OCI-M1 (cell line): ENCODE measurements around the gene SIGLEC14.

Source experiments
- DNase-seq: peaks from one replicate; lab custom pipeline; 2025; lab: John Stamatoyannopoulos, UW

SIGLEC14 gene

GRCh38 chr19:51646730-51647129 lies at the start of gene SIGLEC14:
Gene SIGLEC14 (minus strand): TSS chr19:51646825. CDS start chr19:51646759, 66 bp downstream.
- DNase-seq = peak; percentile 22

GRCh38 chr19:51695702-51696315 lies 49.2 kb upstream of the SIGLEC14 start:
- DNase-seq = no peak

- DNase-seq = no peak
Observed at GRCh38 chr19:51695088-51695487, 48.5 kb upstream of the SIGLEC14 start.

GRCh38 chr19:51694318-51695085 lies 47.9 kb upstream of the SIGLEC14 start:
- DNase-seq = no peak

- no peak for DNase-seq
Observed at GRCh38 chr19:51693819-51694218, 47.2 kb upstream of the SIGLEC14 start.

GRCh38 chr19:51693260-51693659 lies 46.6 kb upstream of the SIGLEC14 start, which contains the start of gene SPACA6:
Gene SPACA6 (plus strand): TSS chr19:51693330. CDS start chr19:51693527, 197 bp downstream.
- DNase-seq = no peak

GRCh38 chr19:51692468-51692867 lies 45.8 kb upstream of the SIGLEC14 start:
- DNase-seq = no peak

GRCh38 chr19:51691584-51692428 lies 45.2 kb upstream of the SIGLEC14 start:
- no peak for DNase-seq

- peak; percentile 91 for DNase-seq
Observed at GRCh38 chr19:51691074-51691583, 44.5 kb upstream of the SIGLEC14 start.

GRCh38 chr19:51690454-51691073 lies 43.9 kb upstream of the SIGLEC14 start:
- DNase-seq = peak; percentile 93

GRCh38 chr19:51689751-51690453 lies 43.3 kb upstream of the SIGLEC14 start:
- DNase-seq = peak; percentile 62

GRCh38 chr19:51688671-51689571 lies 42.3 kb upstream of the SIGLEC14 start:
- DNase-seq = peak; percentile 82

- DNase-seq = no peak
Observed at GRCh38 chr19:51687791-51688670, 41.4 kb upstream of the SIGLEC14 start.

GRCh38 chr19:51686171-51686570 lies 39.5 kb upstream of the SIGLEC14 start:
- DNase-seq = no peak

- DNase-seq = peak; percentile 34
Observed at GRCh38 chr19:51681286-51681941, 34.8 kb upstream of the SIGLEC14 start.

GRCh38 chr19:51680474-51680873 lies 33.8 kb upstream of the SIGLEC14 start:
- no peak for DNase-seq

GRCh38 chr19:51676566-51677083 lies 30.0 kb upstream of the SIGLEC14 start:
- no peak for DNase-seq

- DNase-seq = peak; percentile 72
Observed at GRCh38 chr19:51675911-51676565, 29.4 kb upstream of the SIGLEC14 start.
